Ovary (tissue), 9 donors: Measurements from ENCODE around the gene IQSEC1. TPM values are rescaled to one million over a fixed set of nuclear protein-coding genes. Genes with fewer than 3 reads are reported as not detected.

ENCODE experiments used
- DNase-seq, 5 donors: peaks; one replicate each; pipeline ENCODE4 v3.0.0-alpha.2; 2019 to 2020
- H3K27ac ChIP-seq, 2 donors: fragments of 200-600 bp; one replicate each; pipeline versions ENCODE4 v1.5.1 to v1.8.0; 2019 to 2022
- H3K27me3 ChIP-seq: fragments of 200-600 bp; one replicate; pipeline ENCODE4 v1.8.0; 2022
- H3K36me3 ChIP-seq: fragments of 200-600 bp; sonication (generic); one replicate; pipeline ENCODE4 v1.5.1; 2019
- H3K4me1 ChIP-seq: one replicate; pipeline ENCODE4 v1.8.1; 2013; ENCODE audit warnings: mild to moderate bottlenecking, moderate library complexity; ENCODE audit not compliant: insufficient read depth
- H3K4me3 ChIP-seq: fragments of 200-600 bp; sonication (generic); one replicate; pipeline ENCODE4 v1.5.1; 2017
- H3K9me3 ChIP-seq, 2 donors: fragments of 200-600 bp in 1 of 2; sonication (generic) in 1 of 2; one replicate each; pipeline versions ENCODE4 v1.5.1 to v1.8.1; 2013 to 2019; ENCODE audit warnings: mild to moderate bottlenecking in 1 of 2, moderate library complexity in 1 of 2
- CTCF ChIP-seq, 3 donors: fragments of 450-650 bp in 2 of 3; fragments of 200-600 bp in 1 of 3; IDR thresholded peaks; one replicate each; pipeline versions ENCODE4 v1.5.1 to v1.8.0; 2016 to 2022; ENCODE audit warnings: antibody characterized with exemption in 3 of 3, mild to moderate bottlenecking in 1 of 3
- EP300 ChIP-seq: sonication (generic); formaldehyde crosslinking; IDR thresholded peaks from one replicate; pipeline ENCODE4 v1.6.1; 2017; ENCODE audit warnings: antibody characterized with exemption
- POLR2A ChIP-seq: fragments of 450-650 bp; IDR thresholded peaks from one replicate; pipeline ENCODE4 v1.6.1; 2017; ENCODE audit warnings: antibody characterized with exemption, mild to moderate bottlenecking, moderate library complexity
- WGBS, 3 donors: extraction: QIAGEN DNeasy Blood & Tissue Kit in 1 of 3; methylation state at CpG; one replicate each; pipeline versions ENCODE4 v1.1.5 to v1.1.7; 2013 to 2017; 5-methylcytosine and 5-hydroxymethylcytosine counted together
- intact Hi-C, 4 donors: fragments of 100-400 bp; cut with DNase I; formaldehyde crosslinking; loops; one replicate each; pipeline versions ENCODE4 v1.11.0 to v1.15.1; 2022 to 2023
- polyA plus RNA-seq, 2 donors: library from polyadenylated mRNA; stranded (reverse); fragments of 200-250 nt in 1 of 2; fragments of 350-450 nt in 1 of 2; fragmentation: Illumina TruSeq in 1 of 2; extraction: RNeasy Lipid Tissue Mini Kit (QIAGEN cat#74804) in 1 of 2; gene quantifications; one replicate each; pipeline ENCODE4 v1.2.3, GENCODE V29; 2013 to 2014
- total RNA-seq, 7 donors: library from RNA; depleted of rRNA in 2 of 7; stranded (reverse); fragments of >200 nt in 2 of 7; fragmentation: NEBNext Ultra II Directional in 3 of 7; extraction: Animal tissue kit (Norgen Biotek cat#: 25700) in 3 of 7; gene quantifications; one replicate each; pipeline versions ENCODE4 v1.1.0 to v1.2.4, GENCODE V29; 2016 to 2023
- donor health status: DM: no; HTN: no; CAD: no; lungs with moderate emphysema.
- donor health status: DM: no; HTN: no; CAD: no.
- donor health status: Bipolar disorder and iron deficiency.
- donor health status: DM: yes; HTN: yes; CAD: no.
- donor health status: DM: no; HTN: no; CAD: no.
- donor health status: DM: yes; HTN: yes; CAD: no.

IQSEC1 gene
- total and polyA plus RNA-seq, 9 donors = 20.9 to 55.4 (median 45.1) TPM

DNA sequence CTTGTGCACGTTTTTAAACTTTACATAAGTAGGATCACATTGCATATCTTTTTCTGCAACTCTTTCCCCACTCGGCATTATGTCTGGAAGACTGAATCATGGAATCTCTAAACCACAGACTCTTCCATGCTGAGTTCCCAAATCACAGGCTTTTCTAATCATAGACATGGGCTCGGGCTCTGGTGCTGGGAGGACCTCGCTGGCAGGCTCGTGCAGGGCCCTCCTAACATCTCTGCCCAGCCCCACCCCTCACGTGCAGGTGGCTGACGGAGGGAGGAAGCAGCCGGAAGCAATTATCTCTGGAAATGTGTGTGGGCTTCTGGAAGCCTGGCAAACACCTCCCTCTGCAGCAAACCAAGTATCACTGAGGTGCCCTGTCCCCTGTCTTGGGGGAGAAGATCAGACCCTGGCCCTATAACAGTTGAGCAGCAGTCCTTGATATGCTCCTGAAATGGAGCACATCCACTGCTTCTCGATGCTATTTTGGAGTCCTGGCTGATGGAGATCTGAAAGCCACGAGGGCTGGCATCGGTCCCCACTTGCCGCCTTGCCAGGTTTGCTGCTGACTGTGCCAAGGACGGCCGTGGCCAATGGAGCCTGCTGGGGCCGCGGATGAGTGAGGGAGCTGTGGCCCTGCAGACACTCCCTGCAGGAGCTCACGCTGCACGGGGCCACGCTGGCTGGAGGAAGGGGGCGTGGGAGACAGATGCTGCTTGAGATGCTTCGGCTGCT is 4.4 kb upstream of the IQSEC1 start:
- H3K36me3 ChIP-seq = no peaks in the 10 kb centered on the region
- intact Hi-C loops = no loop called here
- TF ChIP-seq CTCF (IDR thresholded peaks at IDR 0.05) = no peak
- no peak for TF ChIP-seq EP300
- no peak for TF ChIP-seq POLR2A
- 16 to 18% (median 18%) methylated on average over 21 of the region's 21 CpGs for WGBS, 3 donors
- no peak overlapping the region for H3K27ac ChIP-seq
- H3K4me1 ChIP-seq = no peaks in the 10 kb centered on the region
- no peak for DNase-seq
- no peaks in the 10 kb centered on the region for H3K9me3 ChIP-seq
- H3K27me3 ChIP-seq = no peaks in the 10 kb centered on the region
- no peak overlapping the region for H3K4me3 ChIP-seq

GRCh38 chr3:13075986-13076654 is 2.9 kb upstream of the IQSEC1 start:
- no peaks in the 10 kb centered on the region for H3K9me3 ChIP-seq
- H3K36me3 ChIP-seq = no peaks in the 10 kb centered on the region
- intact Hi-C loops = no loop called here
- H3K27ac ChIP-seq = no peak overlapping the region
- 57 to 65% (median 64%) methylated on average over 9 of the region's 9 CpGs for WGBS, 3 donors
- no peak for DNase-seq
- no peak overlapping the region for H3K4me3 ChIP-seq
- TF ChIP-seq EP300 (no peak), CTCF (IDR thresholded peaks at IDR 0.05) (no peak), POLR2A (no peak)
- no peaks in the 10 kb centered on the region for H3K4me1 ChIP-seq
- no peaks in the 10 kb centered on the region for H3K27me3 ChIP-seq

- H3K4me1 ChIP-seq = no peaks in the 10 kb centered on the region
- DNase-seq = no peak
- H3K27ac ChIP-seq = no peak overlapping the region
- H3K9me3 ChIP-seq = no peaks in the 10 kb centered on the region
- no peaks in the 10 kb centered on the region for H3K27me3 ChIP-seq
- TF ChIP-seq CTCF (IDR thresholded peaks at IDR 0.05) (no peak), EP300 (no peak), POLR2A (no peak)
- H3K36me3 ChIP-seq = no peaks in the 10 kb centered on the region
- WGBS, 3 donors = 69 to 85% (median 79%) methylated on average over 7 of the region's 7 CpGs
- H3K4me3 ChIP-seq = no peak overlapping the region
- intact Hi-C loops = no loop called here
These were observed 2.1 kb upstream of the IQSEC1 start for GRCh38 chr3:13075318-13075717.

DNA sequence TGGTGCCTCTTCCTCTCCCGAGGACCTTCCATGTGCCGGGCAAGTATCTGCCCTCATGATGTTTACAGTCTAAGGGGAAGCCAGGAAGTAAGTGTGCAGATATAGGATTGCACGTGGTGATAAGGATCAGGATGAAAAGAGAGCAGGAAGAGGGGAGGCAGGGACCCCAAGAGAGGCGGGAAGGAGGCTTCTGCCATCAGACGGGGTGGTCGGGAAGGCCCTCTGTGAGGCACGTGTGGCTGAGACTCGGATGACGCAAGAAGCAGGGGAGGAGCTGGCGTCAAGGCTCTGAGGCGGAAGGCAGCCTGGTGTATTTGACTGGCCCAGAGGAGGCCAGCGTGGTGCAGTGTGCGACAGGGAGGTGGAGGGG is 762 bp upstream of the IQSEC1 start:
- Histone ChIP-seq H3K4me3 (no peak overlapping the region), H3K9me3 (no peaks in the 10 kb centered on the region), H3K36me3 (no peaks in the 10 kb centered on the region), H3K4me1 (no peaks in the 10 kb centered on the region), H3K27ac (no peak overlapping the region), H3K27me3 (no peaks in the 10 kb centered on the region)
- WGBS, 3 donors = 36 to 52% (median 43%) methylated on average over 13 of the region's 13 CpGs
- TF ChIP-seq CTCF (IDR thresholded peaks at IDR 0.05) (no peak), POLR2A (no peak), EP300 (no peak)
- intact Hi-C loops = no loop called here
- DNase-seq = no peak
